Esophagus (tissue), 2 donors: ENCODE results near the gene EBP. TPM values are rescaled to one million over a fixed set of nuclear protein-coding genes. Genes with fewer than 3 reads are reported as not detected.
"Not testable (repeated sequence)": the region's sequence is repeated elsewhere in the genome, so short reads cannot be mapped to it uniquely, and the experiment has no call there.

Source experiments
- H3K27ac ChIP-seq, 2 donors: one replicate each; pipeline ENCODE4 v1.5.1; 2013; ENCODE audit warnings: low read depth in 2 of 2, mild to moderate bottlenecking in 2 of 2, inconsistent platforms in 1 of 2, low read length in 1 of 2, moderate library complexity in 1 of 2
- H3K27me3 ChIP-seq, 2 donors: one replicate each; pipeline ENCODE4 v1.6.1; 2013; ENCODE audit warnings: low read length in 2 of 2, control low read depth in 1 of 2, mild to moderate bottlenecking in 1 of 2; ENCODE audit not compliant: insufficient read depth in 2 of 2, control insufficient read depth in 1 of 2
- H3K36me3 ChIP-seq, 2 donors: one replicate each; pipeline ENCODE4 v1.6.1; 2013; ENCODE audit warnings: low read length in 1 of 2; ENCODE audit not compliant: control insufficient read depth in 2 of 2, insufficient read depth in 2 of 2
- H3K4me1 ChIP-seq, 2 donors: one replicate each; pipeline ENCODE4 v1.6.1; 2013; ENCODE audit warnings: low read length in 1 of 2; ENCODE audit not compliant: control insufficient read depth in 2 of 2, insufficient read depth in 2 of 2
- H3K4me3 ChIP-seq, 2 donors: one replicate each; pipeline ENCODE4 v1.5.1; 2013; ENCODE audit warnings: low read length in 2 of 2, mild to moderate bottlenecking in 2 of 2, low read depth in 1 of 2, moderate library complexity in 1 of 2
- H3K9me3 ChIP-seq, 2 donors: one replicate each; pipeline ENCODE4 v1.6.1; 2013; ENCODE audit warnings: mild to moderate bottlenecking in 2 of 2, low read depth in 1 of 2, low read length in 1 of 2, moderate library complexity in 1 of 2; ENCODE audit not compliant: control insufficient read depth in 2 of 2, insufficient read depth in 1 of 2
- WGBS, 2 donors: extraction: QIAGEN DNeasy Blood & Tissue Kit; methylation state at CpG; one replicate each; pipeline ENCODE4 v1.1.7; 2013; 5-methylcytosine and 5-hydroxymethylcytosine counted together
- polyA plus RNA-seq, 2 donors: library from polyadenylated mRNA; stranded (reverse); fragments of 200-250 nt; gene quantifications; one replicate each; pipeline ENCODE4 v1.2.3, GENCODE V29; 2013
- donor health status: healthy with polysubstance abuse.
- donor health status: Bipolar disorder and iron deficiency.

The EBP gene
- polyA plus RNA-seq, 2 donors = 151 to 179 TPM

GRCh38 chrX:48516285-48516684, 5.3 kb upstream of the EBP start:
- peaks cover 0 to 1% of the 10 kb centered on the region in 2 donors for H3K36me3 ChIP-seq
- no peak overlapping the region for H3K27ac ChIP-seq
- no peaks in the 10 kb centered on the region for H3K9me3 ChIP-seq
- no peaks in the 10 kb centered on the region for H3K27me3 ChIP-seq
- H3K4me1 ChIP-seq = peaks cover 0 to 4% of the 10 kb centered on the region in 2 donors
- WGBS, 2 donors = 83 to 87% methylated on average over 10 of the region's 10 CpGs
- H3K4me3 ChIP-seq = no peak overlapping the region

- H3K27ac ChIP-seq = no peak overlapping the region
- peaks cover 0 to 5% of the 10 kb centered on the region in 2 donors for H3K9me3 ChIP-seq
- peaks cover 0 to 4% of the 10 kb centered on the region in 2 donors for H3K4me1 ChIP-seq
- H3K4me3 ChIP-seq = no peak overlapping the region
- H3K36me3 ChIP-seq = peaks cover 0 to 1% of the 10 kb centered on the region in 2 donors
- 76 to 79% methylated on average over 5 of the region's 5 CpGs for WGBS, 2 donors
- no peaks in the 10 kb centered on the region for H3K27me3 ChIP-seq
These were observed 4.6 kb upstream of the EBP start for GRCh38 chrX:48516987-48517386.

GRCh38 chrX:48519481-48519880, 2.1 kb upstream of the EBP start:
- H3K27me3 ChIP-seq, H3K27ac ChIP-seq, H3K9me3 ChIP-seq, H3K4me1 ChIP-seq, H3K4me3 ChIP-seq, H3K36me3 ChIP-seq: not testable (repeated sequence)
- WGBS, 2 donors = 81 to 84% methylated on average over 4 of the region's 4 CpGs

GRCh38 chrX:48520455-48520854, 1.2 kb upstream of the EBP start:
- Histone ChIP-seq H3K9me3 (peaks cover 0 to 5% of the 10 kb centered on the region in 2 donors), H3K36me3 (peaks cover 0 to 4% of the 10 kb centered on the region in 2 donors), H3K4me1 (no peaks in the 10 kb centered on the region), H3K4me3 (no peak overlapping the region), H3K27me3 (no peaks in the 10 kb centered on the region), H3K27ac (no peak overlapping the region)
- WGBS, 2 donors = 79 to 95% methylated on average over 2 of the region's 2 CpGs

- WGBS, 2 donors = 27 to 29% methylated on average over 2 of the region's 2 CpGs
- H3K9me3 ChIP-seq = peaks cover 0 to 5% of the 10 kb centered on the region in 2 donors
- no peaks in the 10 kb centered on the region for H3K4me1 ChIP-seq
- H3K36me3 ChIP-seq = peaks cover 0 to 4% of the 10 kb centered on the region in 2 donors
- peak overlapping the region; percentile 22 to 75 for H3K4me3 ChIP-seq
- H3K27ac ChIP-seq = peak overlapping the region; percentile 70 to 75
- no peaks in the 10 kb centered on the region for H3K27me3 ChIP-seq
These were observed 644 bp upstream of the EBP start for GRCh38 chrX:48520976-48521352.

GRCh38 chrX:48522291-48522690, 683 bp downstream of the EBP start:
- Histone ChIP-seq H3K27ac (peak overlapping the region; percentile 70 to 75), H3K9me3 (peaks cover 0 to 5% of the 10 kb centered on the region in 2 donors), H3K4me3 (peak overlapping the region; percentile 71 to 75), H3K4me1 (no peaks in the 10 kb centered on the region), H3K27me3 (no peaks in the 10 kb centered on the region), H3K36me3 (peaks cover 0 to 6% of the 10 kb centered on the region in 2 donors)
- 5 to 25% methylated on average over 10 of the region's 10 CpGs for WGBS, 2 donors

- no peak overlapping the region for H3K4me3 ChIP-seq
- WGBS, 2 donors = 83 to 92% methylated on average over 12 of the region's 12 CpGs
- H3K27me3 ChIP-seq = no peaks in the 10 kb centered on the region
These were observed 2.1 kb downstream of the EBP start for GRCh38 chrX:48523682-48524081.

GRCh38 chrX:48525853-48526252, 4.2 kb downstream of the EBP start:
- H3K36me3 ChIP-seq = peaks cover 0 to 13% of the 10 kb centered on the region in 2 donors
- not testable (repeated sequence) for H3K27ac ChIP-seq, H3K9me3 ChIP-seq, H3K27me3 ChIP-seq, H3K4me3 ChIP-seq, H3K4me1 ChIP-seq
- WGBS, 2 donors = 84 to 88% methylated on average over 7 to 8 of the region's 8 CpGs

More at GRCh38 chrX:48523682-48524081, 2.1 kb downstream of the EBP start:
- H3K27ac ChIP-seq = no peak overlapping the region
- H3K9me3 ChIP-seq = peaks cover 0 to 5% of the 10 kb centered on the region in 2 donors
- H3K4me1 ChIP-seq = no peaks in the 10 kb centered on the region
- peaks cover 0 to 13% of the 10 kb centered on the region in 2 donors for H3K36me3 ChIP-seq

- Histone ChIP-seq H3K9me3 (peaks cover 0 to 4% of the 10 kb centered on the region in 2 donors), H3K36me3 (peaks cover 0 to 10% of the 10 kb centered on the region in 2 donors), H3K4me1 (no peaks in the 10 kb centered on the region), H3K4me3 (no peak overlapping the region), H3K27me3 (no peaks in the 10 kb centered on the region), H3K27ac (peak overlapping the region; percentile 89 to 93)
- WGBS, 2 donors = 58 to 63% methylated on average over 3 of the region's 3 CpGs
These were observed 9.1 kb downstream of the EBP start for GRCh38 chrX:48530736-48531135.

- H3K4me3 ChIP-seq = no peak overlapping the region
- H3K27me3 ChIP-seq = no peaks in the 10 kb centered on the region
- peaks cover 0 to 4% of the 10 kb centered on the region in 2 donors for H3K9me3 ChIP-seq
- H3K4me1 ChIP-seq = no peaks in the 10 kb centered on the region
- H3K27ac ChIP-seq = peak overlapping the region; percentile 89 to 93
- 50 to 57% methylated on average over 5 of the region's 5 CpGs for WGBS, 2 donors
- H3K36me3 ChIP-seq = peaks cover 0 to 10% of the 10 kb centered on the region in 2 donors
These were observed 9.9 kb downstream of the EBP start for GRCh38 chrX:48531358-48531959.
